Renal cortex interstitium (tissue), 11 donors: ENCODE results near the gene THSD7B. TPM values are rescaled to one million over a fixed set of nuclear protein-coding genes. Genes with fewer than 3 reads are reported as not detected.
"Not testable (repeated sequence)": the region's sequence is repeated elsewhere in the genome, so short reads cannot be mapped to it uniquely, and the experiment has no call there.

Source experiments
- DNase-seq, 11 donors: peaks; one replicate each; pipeline ENCODE4 v3.0.0-alpha.2; 2013; ENCODE audit warnings: low read depth in 9 of 11, low spot score in 4 of 11; ENCODE audit errors: extremely low read depth in 1 of 11
- polyA plus RNA-seq, 3 donors: library from polyadenylated mRNA; unstranded; fragments of 120-200 nt; gene quantifications; one replicate each; pipeline ENCODE4 v1.2.1, GENCODE V29; 2013; ENCODE audit not compliant: insufficient read length in 3 of 3

Gene THSD7B
- polyA plus RNA-seq, 3 donors: 2.5 to 5.6 (median 2.9) TPM

GRCh38 chr2:136919682-136920081 is 154.3 kb downstream of the THSD7B start:
- no peak for DNase-seq

GRCh38 chr2:136920652-136921333 is 155.4 kb downstream of the THSD7B start:
- no peak for DNase-seq

- no peak for DNase-seq
These were observed 161.8 kb downstream of the THSD7B start for GRCh38 chr2:136927156-136927555.

GRCh38 chr2:136929531-136929930 is 164.2 kb downstream of the THSD7B start:
- no peak for DNase-seq

DNA sequence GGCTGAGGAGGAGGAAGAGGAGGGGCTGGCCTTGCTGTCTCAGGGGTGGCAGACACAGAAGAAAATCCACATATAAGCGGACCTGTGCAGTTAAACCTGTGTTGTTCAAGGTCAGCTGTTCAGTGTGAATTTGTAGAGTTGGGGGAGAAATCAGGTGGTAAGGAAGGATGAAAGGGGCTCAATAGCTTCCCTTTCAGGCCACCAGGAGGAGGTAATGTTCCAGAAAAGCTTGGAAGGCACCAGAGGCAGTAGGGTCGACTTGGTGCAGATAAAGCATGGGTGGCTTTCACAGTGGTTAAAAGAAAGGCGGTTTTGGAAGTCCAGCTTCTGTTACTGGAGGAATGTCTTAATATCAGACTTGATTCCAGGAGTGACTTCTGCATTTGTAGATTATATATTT is 167.4 kb downstream of the THSD7B start:
- DNase-seq: peak in 4 of 11 donors; percentile 2 to 31 (median 8)

DNA sequence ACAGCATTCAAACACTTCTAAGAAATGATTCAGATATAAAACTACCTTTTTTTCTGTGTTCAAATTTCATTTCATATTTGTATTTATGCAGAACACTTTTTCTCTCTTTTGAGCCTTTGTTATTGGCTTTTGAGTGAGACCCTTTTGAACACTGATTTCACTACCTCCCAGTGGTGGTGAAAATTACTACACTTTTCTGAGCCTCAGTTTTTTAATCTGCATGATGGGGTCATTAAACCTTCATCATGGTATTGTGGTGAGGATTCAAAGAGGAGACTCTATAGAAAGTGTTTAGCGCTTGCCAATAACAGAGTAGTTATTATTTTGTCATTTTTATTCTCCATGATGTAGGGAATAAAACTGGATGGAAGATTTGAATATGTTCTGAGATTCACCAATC is 169.8 kb downstream of the THSD7B start:
- no peak for DNase-seq

DNA sequence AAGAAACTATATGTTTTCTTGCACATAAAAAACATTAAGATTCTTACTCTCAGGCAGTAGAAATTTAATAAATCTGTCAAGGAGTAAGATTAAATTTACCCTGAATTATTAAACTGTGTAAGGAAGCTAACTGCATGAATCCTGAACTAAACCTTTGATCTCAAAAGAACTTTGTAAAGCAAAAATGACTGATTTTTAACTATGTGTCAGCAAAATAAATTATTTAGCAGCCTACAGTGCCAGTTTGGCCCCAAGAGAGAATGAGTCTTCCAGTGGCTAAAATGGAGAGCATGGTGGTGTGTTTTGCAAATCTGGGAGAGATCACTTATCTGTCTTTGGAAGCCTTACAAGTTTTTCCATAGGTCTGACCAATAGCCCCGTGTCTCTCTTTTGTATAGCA is 190.7 kb downstream of the THSD7B start:
- DNase-seq: no peak

- no peak for DNase-seq
These were observed 191.7 kb downstream of the THSD7B start for GRCh38 chr2:136957044-136957443.

DNA sequence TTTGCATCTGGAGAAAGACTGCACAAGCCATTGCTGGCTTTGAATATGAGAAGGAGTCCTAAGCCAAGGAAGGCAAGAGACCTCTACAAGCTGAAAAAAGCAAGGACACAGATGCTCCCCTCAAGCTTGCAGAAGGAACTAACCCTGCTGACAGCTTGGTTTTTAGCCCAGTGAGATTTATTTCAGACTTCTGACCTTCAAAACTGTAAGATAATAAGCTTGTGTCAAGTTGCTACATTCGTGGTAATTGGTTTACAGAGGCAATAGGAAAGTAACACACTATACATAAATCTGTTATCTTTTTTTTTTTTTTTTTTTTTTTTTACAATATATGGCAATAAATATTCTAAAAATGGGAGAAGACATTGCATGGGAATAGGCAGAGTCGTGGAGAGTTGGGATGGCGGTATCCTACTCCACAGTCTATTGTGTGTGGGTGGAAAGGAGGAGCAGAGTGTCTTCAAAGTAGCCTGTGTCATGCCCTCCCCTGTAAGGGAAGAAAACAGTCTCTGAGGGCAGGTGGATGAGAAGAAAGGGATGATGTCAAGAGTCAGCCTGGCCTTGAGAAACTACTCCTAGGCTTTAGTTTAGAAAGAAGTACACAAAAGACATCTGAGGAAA is 196.9 kb downstream of the THSD7B start:
- peak in 1 of 11 donors; percentile 2 for DNase-seq

GRCh38 chr2:136966485-136966884 is 201.1 kb downstream of the THSD7B start:
- DNase-seq: no peak

DNA sequence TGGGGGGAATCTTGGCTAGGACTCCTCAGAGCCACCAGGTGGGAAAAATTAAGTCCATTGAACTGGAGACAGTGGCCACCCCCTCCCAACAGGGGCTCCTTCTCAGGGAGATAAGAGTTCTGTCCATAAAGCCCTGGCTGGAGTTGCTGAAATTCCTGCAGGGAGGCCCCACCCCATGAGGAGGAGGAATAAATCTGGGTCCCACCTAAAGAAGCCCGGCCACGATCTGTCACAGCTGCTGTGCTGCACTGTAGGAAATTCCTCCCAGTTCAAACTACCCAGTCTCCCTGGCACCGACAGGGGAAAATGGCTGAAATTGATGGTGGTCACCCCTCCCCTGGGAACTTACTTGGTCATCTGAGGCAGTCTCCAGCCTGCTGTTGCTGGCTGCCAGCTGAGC is 215.0 kb downstream of the THSD7B start:
- no peak for DNase-seq

DNA sequence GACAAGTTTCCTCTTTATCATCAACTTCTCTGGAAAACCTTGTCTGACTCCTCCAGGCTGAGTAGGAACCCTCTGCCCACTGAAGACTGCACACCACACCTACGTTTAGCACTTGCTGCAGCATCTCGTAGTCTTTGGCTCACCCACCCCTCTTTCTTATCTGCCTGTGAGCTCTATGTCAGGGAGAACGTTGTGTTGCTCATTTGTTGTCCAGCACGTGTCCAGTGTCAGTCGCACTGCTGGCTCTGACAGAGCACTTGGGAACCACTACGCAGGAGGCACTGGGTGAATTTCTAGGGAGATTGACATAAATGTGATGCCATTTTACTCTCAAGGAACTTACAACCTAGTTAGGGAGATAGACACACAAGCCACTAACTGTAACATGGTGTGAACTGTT is 216.3 kb downstream of the THSD7B start:
- DNase-seq: not testable (repeated sequence)

DNA sequence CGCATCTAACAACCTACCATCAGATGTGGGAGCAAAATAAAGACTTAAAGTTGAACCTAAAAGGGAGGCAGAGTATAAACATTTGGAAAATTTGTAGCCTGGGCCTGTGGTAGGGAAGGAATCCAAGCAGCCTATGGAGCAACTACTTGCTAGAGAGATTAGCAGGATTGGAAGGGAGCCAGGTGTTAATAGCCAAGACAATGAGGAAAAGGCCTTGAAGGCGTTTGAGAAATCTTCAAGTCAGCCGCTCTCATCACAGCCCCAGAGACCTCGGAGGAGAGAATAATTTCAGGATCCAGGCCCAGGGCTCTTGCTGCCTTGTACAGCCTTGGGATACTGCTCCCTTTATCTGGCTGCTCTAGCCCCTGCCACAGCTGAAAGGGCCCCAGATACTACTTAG is 219.7 kb downstream of the THSD7B start:
- peak in 1 of 11 donors; percentile 2 for DNase-seq

- DNase-seq: no peak
These were observed 221.4 kb downstream of the THSD7B start for GRCh38 chr2:136986605-136987221.

DNA sequence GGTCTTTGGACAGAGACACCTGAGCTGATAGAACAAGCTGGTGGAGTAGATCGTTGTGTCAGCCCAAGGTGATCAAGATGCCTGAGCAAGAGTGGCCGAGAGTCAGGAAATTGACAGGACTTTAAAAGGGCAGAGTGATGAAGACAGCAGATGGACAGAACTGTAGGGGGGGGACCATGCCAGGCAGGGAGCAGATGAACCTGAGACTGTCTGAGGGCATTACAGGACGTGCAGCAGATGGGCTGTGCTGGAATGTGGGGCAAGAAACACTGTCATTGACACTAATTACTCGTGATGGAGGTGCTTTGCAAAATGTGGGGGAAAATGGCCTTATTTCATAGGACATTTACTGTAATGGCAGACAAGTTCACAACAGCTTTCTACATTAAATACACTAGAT is 225.0 kb downstream of the THSD7B start:
- DNase-seq: no peak

DNA sequence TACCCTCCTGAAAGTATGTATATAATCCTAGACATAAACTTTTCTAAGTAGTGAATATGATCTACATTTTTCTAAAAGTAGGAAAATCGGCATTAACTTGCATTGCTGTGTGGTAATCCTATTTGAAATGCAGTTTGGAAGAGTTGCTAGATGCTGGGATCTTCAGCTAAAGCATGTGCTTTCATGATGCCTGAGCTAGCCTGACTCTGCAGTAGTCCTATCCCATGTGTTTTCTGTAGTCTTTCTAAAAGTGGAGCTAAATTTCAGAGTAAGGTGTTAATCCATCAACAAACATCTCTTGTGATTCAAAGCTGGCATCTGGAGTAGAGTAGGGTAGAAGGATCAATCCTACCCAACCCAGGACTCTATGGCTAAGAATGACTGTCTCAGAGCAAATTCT is 229.4 kb downstream of the THSD7B start:
- DNase-seq: no peak

DNA sequence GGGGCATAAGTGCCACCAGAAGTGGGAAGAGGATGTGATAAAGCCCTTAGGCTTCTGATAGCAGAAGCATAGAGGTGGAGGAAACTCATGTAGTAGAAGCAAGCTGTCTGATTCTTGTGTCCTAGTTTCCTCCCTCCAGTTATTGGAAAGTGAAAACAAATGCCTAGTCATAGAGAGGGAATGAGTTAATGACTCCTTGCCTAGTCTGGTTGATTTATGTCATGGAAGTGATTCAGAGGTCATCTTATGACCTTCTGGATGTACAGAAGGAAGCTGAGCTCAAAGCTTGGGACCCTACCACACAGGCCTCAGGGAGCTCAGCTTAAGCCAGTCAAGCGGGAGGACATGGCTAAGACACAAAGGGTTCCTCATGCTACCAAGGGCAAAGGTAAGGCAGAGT is 232.2 kb downstream of the THSD7B start:
- no peak for DNase-seq

DNA sequence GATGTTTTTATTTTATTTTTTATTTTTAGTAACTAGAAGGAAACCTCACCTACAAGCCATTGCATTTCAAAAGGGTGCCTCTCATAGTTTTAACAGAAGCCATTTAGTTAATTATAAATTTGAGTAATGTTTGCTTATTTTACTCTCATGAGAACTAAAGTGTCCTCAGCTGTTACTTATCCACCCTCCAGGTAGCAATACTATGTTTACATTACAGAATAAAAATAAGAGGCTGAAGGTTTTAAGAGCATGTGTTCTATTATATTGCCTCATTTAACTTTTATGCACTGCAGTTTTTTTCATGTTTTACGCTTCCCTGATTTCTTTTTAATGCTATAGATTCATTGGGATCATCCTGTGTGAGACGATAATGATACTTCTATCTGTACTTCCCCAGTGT is 235.5 kb downstream of the THSD7B start:
- DNase-seq: no peak

DNA sequence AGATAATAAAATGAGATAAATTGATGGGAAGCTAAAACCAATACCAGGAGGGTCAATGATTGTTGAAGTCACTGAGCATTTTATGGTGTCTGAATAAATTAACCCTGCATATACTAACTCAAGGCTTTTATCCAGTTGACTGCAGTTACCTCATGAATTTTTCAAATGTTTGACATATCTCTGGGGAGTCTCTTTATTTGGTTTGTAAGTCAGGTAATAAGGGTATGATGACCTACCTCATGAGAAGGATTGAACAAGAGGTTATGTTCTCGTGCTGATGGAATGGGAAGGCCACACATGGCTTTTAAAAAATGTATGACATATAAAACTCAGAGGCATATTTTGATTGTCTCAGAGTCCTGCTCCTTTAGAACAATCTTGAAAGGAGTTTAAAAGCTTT is 237.6 kb downstream of the THSD7B start:
- no peak for DNase-seq

GRCh38 chr2:137005210-137005609 is 239.9 kb downstream of the THSD7B start:
- no peak for DNase-seq

GRCh38 chr2:137007938-137008337 is 242.6 kb downstream of the THSD7B start:
- no peak for DNase-seq
